Ishikawa (cell line): ENCODE data around the gene MDM4.

ENCODE experiments used
- CEBPB ChIP-seq: IDR thresholded peaks from 2 replicates; pipeline ENCODE4 v1.6.1; 2012
- CREB1 ChIP-seq: IDR thresholded peaks from 2 replicates; pipeline ENCODE4 v1.6.1; 2012; ENCODE audit warnings: low read depth
- EGR1 ChIP-seq: IDR thresholded peaks from 2 replicates; pipeline ENCODE4 v1.6.1; 2012
- EP300 ChIP-seq: IDR thresholded peaks from 2 replicates; pipeline ENCODE4 v1.6.1; 2012; ENCODE audit warnings: borderline replicate concordance
- FOXM1 ChIP-seq: IDR thresholded peaks from 2 replicates; pipeline ENCODE4 v1.6.1; 2012; ENCODE audit warnings: low read depth, borderline replicate concordance
- NFIC ChIP-seq: IDR thresholded peaks from 2 replicates; pipeline ENCODE4 v1.6.1; 2012
- RAD21 ChIP-seq: IDR thresholded peaks from 2 replicates; pipeline ENCODE4 v1.6.1; 2012; ENCODE audit warnings: low read depth
- TAF1 ChIP-seq: IDR thresholded peaks from 2 replicates; pipeline ENCODE4 v1.6.1; 2012; ENCODE audit warnings: low read depth, mild to moderate bottlenecking
- TCF12 ChIP-seq: IDR thresholded peaks from 2 replicates; pipeline ENCODE4 v1.6.1; 2012; ENCODE audit warnings: low read depth
- TEAD4 ChIP-seq: IDR thresholded peaks from 2 replicates; pipeline ENCODE4 v1.6.1; 2012
- YY1 ChIP-seq: IDR thresholded peaks from 2 replicates; pipeline ENCODE4 v1.6.1; 2012; ENCODE audit warnings: low read depth
- ZBTB7A ChIP-seq: IDR thresholded peaks from 2 replicates; pipeline ENCODE4 v1.6.1; 2012; ENCODE audit warnings: low read depth
- TF ChIP-seq, protein P1 (sequence below): IDR thresholded peaks from 2 replicates; pipeline ENCODE4 v1.6.1; 2012
- TF ChIP-seq, protein P2 (sequence below): IDR thresholded peaks from 2 replicates; pipeline ENCODE4 v1.6.1; 2012
- TF ChIP-seq, protein P3 (sequence below): IDR thresholded peaks from 2 replicates; pipeline ENCODE4 v1.6.1; 2012; ENCODE audit warnings: low read depth, mild to moderate bottlenecking

MDM4 gene

DNA sequence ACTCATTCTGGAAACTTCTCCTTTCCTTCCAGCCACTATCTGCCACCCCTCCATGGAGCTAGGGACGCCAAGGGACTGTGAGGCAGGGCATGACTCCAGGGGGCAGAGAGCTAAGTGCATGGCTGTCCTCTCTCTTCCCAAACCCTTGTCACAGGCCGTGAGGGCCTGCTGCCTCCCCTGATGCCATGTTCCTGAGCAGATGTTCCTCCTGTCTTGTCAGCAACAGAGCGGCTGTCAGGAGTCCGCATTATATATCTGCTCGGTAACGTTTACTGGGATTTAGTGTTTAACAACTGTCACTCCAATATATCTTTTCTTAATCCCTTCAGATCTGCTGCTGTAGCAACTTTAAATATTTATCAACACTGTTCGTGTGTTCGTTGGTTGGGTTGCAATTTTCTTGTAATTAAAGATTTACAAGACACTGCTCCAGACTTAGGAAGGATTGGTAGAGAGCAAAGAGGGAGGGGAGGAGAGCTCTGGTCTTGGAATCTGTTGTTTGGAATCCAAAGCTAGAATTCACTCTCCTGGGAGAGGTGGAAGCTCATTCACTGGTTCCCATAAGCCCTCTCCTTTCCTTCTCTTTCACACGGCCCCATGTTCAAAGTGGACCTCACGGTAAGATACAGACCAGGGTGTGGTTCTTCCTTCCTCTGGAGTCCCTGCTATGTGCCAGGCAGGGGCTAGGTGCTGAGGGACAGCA, 76.2 kb downstream of the MDM4 start:
- TF ChIP-seq, protein P1, sequence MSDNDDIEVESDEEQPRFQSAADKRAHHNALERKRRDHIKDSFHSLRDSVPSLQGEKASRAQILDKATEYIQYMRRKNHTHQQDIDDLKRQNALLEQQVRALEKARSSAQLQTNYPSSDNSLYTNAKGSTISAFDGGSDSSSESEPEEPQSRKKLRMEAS: no peak
- no peak for TF ChIP-seq CREB1
- TF ChIP-seq ZBTB7A: no peak
- TF ChIP-seq EP300: no peak
- no peak for TF ChIP-seq NFIC
- no peak for TF ChIP-seq TAF1
- no peak for TF ChIP-seq YY1
- TF ChIP-seq, protein P2, sequence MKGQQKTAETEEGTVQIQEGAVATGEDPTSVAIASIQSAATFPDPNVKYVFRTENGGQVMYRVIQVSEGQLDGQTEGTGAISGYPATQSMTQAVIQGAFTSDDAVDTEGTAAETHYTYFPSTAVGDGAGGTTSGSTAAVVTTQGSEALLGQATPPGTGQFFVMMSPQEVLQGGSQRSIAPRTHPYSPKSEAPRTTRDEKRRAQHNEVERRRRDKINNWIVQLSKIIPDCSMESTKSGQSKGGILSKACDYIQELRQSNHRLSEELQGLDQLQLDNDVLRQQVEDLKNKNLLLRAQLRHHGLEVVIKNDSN: no peak
- no peak for TF ChIP-seq TEAD4
- TF ChIP-seq TCF12: no peak
- TF ChIP-seq EGR1: no peak
- TF ChIP-seq FOXM1: no peak
- no peak for TF ChIP-seq CEBPB
- TF ChIP-seq RAD21: no peak
- TF ChIP-seq, protein P3, sequence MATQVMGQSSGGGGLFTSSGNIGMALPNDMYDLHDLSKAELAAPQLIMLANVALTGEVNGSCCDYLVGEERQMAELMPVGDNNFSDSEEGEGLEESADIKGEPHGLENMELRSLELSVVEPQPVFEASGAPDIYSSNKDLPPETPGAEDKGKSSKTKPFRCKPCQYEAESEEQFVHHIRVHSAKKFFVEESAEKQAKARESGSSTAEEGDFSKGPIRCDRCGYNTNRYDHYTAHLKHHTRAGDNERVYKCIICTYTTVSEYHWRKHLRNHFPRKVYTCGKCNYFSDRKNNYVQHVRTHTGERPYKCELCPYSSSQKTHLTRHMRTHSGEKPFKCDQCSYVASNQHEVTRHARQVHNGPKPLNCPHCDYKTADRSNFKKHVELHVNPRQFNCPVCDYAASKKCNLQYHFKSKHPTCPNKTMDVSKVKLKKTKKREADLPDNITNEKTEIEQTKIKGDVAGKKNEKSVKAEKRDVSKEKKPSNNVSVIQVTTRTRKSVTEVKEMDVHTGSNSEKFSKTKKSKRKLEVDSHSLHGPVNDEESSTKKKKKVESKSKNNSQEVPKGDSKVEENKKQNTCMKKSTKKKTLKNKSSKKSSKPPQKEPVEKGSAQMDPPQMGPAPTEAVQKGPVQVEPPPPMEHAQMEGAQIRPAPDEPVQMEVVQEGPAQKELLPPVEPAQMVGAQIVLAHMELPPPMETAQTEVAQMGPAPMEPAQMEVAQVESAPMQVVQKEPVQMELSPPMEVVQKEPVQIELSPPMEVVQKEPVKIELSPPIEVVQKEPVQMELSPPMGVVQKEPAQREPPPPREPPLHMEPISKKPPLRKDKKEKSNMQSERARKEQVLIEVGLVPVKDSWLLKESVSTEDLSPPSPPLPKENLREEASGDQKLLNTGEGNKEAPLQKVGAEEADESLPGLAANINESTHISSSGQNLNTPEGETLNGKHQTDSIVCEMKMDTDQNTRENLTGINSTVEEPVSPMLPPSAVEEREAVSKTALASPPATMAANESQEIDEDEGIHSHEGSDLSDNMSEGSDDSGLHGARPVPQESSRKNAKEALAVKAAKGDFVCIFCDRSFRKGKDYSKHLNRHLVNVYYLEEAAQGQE: no peak

DNA sequence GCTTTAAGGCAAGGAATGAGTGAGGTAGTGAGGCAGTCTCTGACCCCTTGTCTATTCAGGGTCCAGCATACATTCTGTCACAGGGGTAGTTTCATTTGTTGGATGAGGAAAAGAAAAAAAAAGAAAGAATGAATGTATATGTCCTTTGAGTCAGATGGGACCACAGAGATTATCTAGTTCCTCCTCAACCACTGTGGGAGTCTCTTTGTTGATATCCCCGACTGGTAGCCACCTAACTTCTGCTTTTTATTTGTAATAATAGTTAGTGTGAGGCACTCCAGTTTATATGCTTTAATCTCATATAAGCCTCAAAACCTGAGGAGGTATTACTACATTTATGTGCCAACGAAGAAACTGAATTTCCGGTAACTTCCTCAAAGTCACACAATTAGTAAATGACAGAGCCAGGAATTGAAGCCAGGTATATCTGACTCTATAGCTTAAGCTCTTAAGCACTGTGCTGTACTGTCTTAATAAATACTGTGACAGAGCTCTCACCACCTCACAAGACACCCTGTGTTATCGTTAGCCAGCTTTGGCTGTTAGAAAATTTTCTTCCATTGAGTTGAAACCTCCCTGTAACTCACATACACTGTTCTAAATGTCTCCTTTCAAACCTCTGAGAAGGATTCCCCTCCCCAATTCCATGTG, 82.2 kb downstream of the MDM4 start:
- TF ChIP-seq NFIC (no peak), ZBTB7A (no peak), TCF12 (no peak), CEBPB (no peak), EGR1 (no peak), RAD21 (no peak), TAF1 (no peak), CREB1 (no peak), FOXM1 (no peak), TEAD4 (no peak), YY1 (no peak), EP300 (no peak)
- TF ChIP-seq, protein P3: no peak
- TF ChIP-seq, protein P1: no peak
- TF ChIP-seq, protein P2: no peak

DNA sequence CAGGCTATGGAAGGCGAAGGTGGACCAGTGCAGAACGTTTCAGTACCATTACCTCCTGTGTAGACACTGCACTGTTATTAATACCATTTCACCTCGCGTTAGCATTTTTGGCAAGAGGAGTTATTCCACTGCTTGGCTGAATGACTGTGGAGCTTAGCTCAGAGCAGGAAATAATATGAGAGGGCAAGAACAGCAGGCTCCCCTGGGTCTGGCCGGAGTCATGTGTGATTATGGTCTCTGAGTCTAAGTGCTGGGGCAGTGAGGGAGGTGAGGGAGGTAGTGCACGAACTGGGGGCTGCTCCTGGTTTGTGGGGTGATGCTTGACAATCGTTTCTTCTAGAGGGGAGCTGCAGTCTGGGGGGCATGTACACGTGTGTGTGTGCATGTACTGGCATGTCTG, 82.9 kb downstream of the MDM4 start:
- TF ChIP-seq EP300 (no peak), TAF1 (no peak), RAD21 (no peak), TCF12 (no peak), CREB1 (no peak), YY1 (no peak), ZBTB7A (no peak), EGR1 (no peak), FOXM1 (no peak), CEBPB (no peak), TEAD4 (no peak), NFIC (no peak)
- TF ChIP-seq, protein P2: no peak
- TF ChIP-seq, protein P1: no peak
- TF ChIP-seq, protein P3: no peak
